K562 (cell line): ENCODE data around the gene SEMA3A. TPM values are rescaled to one million over a fixed set of nuclear protein-coding genes. Genes with fewer than 3 reads are reported as not detected.

ENCODE experiments used
- BMI1 ChIP-seq: fragments of 150-350 bp; IDR thresholded peaks from 2 replicates; pipeline ENCODE4 v1.6.1; 2014; ENCODE audit warnings: low read length
- MBD1 ChIP-seq: fragments of 250-450 bp; sonication (Bioruptor Pico); IDR thresholded peaks from 2 replicates; pipeline ENCODE4 v1.8.0; 2022; ENCODE audit warnings: inconsistent platforms
- NEUROD1 ChIP-seq: fragments of 150-350 bp; IDR thresholded peaks from 2 replicates; pipeline ENCODE4 v1.6.1; 2014; ENCODE audit warnings: borderline replicate concordance, low read length, low read depth; ENCODE audit not compliant: partially characterized antibody
- NKRF ChIP-seq: fragments of 450-650 bp; IDR thresholded peaks from 2 replicates; pipeline ENCODE4 v1.6.1; 2016; ENCODE audit warnings: borderline replicate concordance
- POLR2B ChIP-seq: fragments of 450-650 bp; IDR thresholded peaks from 2 replicates; pipeline ENCODE4 v1.6.1; 2018; ENCODE audit warnings: low read depth; ENCODE audit not compliant: partially characterized antibody
- RHOXF2B ChIP-seq: fragments of 250-450 bp; sonication (Bioruptor Pico); conservative IDR thresholded peaks from 2 replicates; pipeline ENCODE4 v1.5.1; 2021
- TAF1 ChIP-seq: IDR thresholded peaks from 2 replicates; pipeline ENCODE4 v1.6.1; 2011; ENCODE audit warnings: mild to moderate bottlenecking, low read length, moderate library complexity; ENCODE audit not compliant: insufficient read depth, control insufficient read depth, severe bottlenecking; ENCODE audit errors: extremely low read depth
- polyA plus RNA-seq, 8 experiments: library from polyadenylated mRNA; depleted of rRNA in 4 of 8; stranded (reverse) in 5 of 8; unstranded in 3 of 8; fragments of >200 nt; fragmentation: Nextera tagmentation in 2 of 8; fragmentation: Illumina TruSeq in 1 of 8; extraction: Ambion mirVana in 2 of 8; extraction: Trizol in 1 of 8; gene quantifications; 2 replicates each; pipeline versions ENCODE4 v1.2.1 to v1.2.3, GENCODE V29; 2011 to 2014; ENCODE audit warnings: inconsistent platforms in 1 of 8, missing spikeins in 1 of 8
- total RNA-seq, 7 experiments: library from RNA; depleted of rRNA in 6 of 7; stranded (reverse); fragments of >200 nt in 6 of 7; fragmentation: Illumina TruSeq in 2 of 7; extraction: Trizol in 2 of 7; gene quantifications; 2 replicates each; pipeline versions ENCODE4 v1.2.1 to v1.2.3, GENCODE V29; 2011 to 2021; ENCODE audit warnings: low replicate concordance in 1 of 7
- TF ChIP-seq, protein P1 (sequence below): sonication (generic); formaldehyde crosslinking; IDR thresholded peaks from 2 replicates; pipeline ENCODE4 v1.8.1; 2022; ENCODE audit warnings: missing genetic modification reagents

The SEMA3A gene
- total and polyA plus RNA-seq, 9 of the 15 experiments (the other 6 are each of a cell fraction or from before 2014, with no cell fraction given): 0.36 to 3.0 (median 1.1) TPM

- TF ChIP-seq NKRF: no peak
- TF ChIP-seq, protein P1, sequence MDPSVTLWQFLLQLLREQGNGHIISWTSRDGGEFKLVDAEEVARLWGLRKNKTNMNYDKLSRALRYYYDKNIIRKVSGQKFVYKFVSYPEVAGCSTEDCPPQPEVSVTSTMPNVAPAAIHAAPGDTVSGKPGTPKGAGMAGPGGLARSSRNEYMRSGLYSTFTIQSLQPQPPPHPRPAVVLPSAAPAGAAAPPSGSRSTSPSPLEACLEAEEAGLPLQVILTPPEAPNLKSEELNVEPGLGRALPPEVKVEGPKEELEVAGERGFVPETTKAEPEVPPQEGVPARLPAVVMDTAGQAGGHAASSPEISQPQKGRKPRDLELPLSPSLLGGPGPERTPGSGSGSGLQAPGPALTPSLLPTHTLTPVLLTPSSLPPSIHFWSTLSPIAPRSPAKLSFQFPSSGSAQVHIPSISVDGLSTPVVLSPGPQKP: no peak
- no peak for TF ChIP-seq MBD1
- no peak for TF ChIP-seq TAF1
- no peak for TF ChIP-seq BMI1
- no peak for TF ChIP-seq POLR2B
- TF ChIP-seq NEUROD1: no peak
- TF ChIP-seq RHOXF2B: no peak
These were observed 12.4 kb upstream of the SEMA3A start (continued) for GRCh38 chr7:84207025-84207424.
